AG04450 (cell line): ENCODE results near the gene CNTNAP4. TPM values are rescaled to one million over a fixed set of nuclear protein-coding genes. Genes with fewer than 3 reads are reported as not detected.

ENCODE experiments used
- CTCF ChIA-PET: fragments of 300-600, 350-600 bp; formaldehyde crosslinking; extraction: SDS; loops from one replicate; lab custom pipeline; 2022; ENCODE audit warnings: antibody characterized with exemption, inconsistent platforms; lab: Charles Lee
- POLR2A ChIA-PET: fragments of 350-600 bp; formaldehyde crosslinking; extraction: SDS; loops from one replicate; lab custom pipeline; 2021; ENCODE audit warnings: antibody characterized with exemption, inconsistent platforms; lab: Yijun Ruan, JAX
- DNase-seq: peaks from one replicate; pipeline ENCODE4 v3.0.0-alpha.2; 2011; ENCODE audit warnings: low read depth, low spot score
- H3K27ac ChIP-seq: one replicate; pipeline ENCODE4 v1.5.1; 2012; ENCODE audit warnings: low read depth, low read length, control low read depth
- H3K27me3 ChIP-seq: one replicate; pipeline ENCODE4 v1.6.0; 2012; ENCODE audit warnings: low read length; ENCODE audit not compliant: control insufficient read depth, insufficient read depth
- H3K4me3 ChIP-seq: 2 replicates; pipeline ENCODE4 v1.5.1; 2011; ENCODE audit warnings: mild to moderate bottlenecking, low read depth, low read length, control low read depth
- H3K9me3 ChIP-seq: 2 replicates; pipeline ENCODE4 v1.5.1; 2012; ENCODE audit warnings: low read length; ENCODE audit not compliant: control insufficient read depth, insufficient read depth
- polyA plus RNA-seq: library from polyadenylated mRNA; depleted of rRNA; stranded (reverse); fragments of >200 nt; gene quantifications from 2 replicates; pipeline ENCODE4 v1.2.3, GENCODE V29; 2011
- TF ChIP-seq, protein P1 (sequence below): IDR thresholded peaks from 2 replicates; pipeline ENCODE4 v1.5.1; 2011; ENCODE audit warnings: low read depth, low read length, control low read depth, inconsistent platforms

CNTNAP4 gene
- polyA plus RNA-seq, 1 experiment, result not detected

DNA sequence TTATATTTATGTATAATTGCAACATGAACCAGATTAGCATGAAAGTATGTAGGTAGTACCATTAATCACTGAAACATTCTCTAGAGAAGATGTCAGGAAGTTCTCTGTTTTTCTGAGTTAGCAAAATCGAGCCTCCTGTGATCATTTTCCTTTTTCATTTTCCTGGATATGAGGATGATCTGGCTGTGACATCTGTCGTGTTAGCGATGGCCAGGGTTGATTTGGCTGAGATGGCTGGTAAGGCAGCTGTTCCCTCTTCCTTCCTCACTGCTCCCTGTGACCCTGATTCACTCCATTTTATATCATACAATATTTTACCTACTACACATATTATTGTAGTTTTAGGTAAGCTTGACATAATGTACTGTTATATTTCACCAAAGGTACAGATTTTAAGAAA lies 10.3 kb downstream of the CNTNAP4 start:
- DNase-seq, result no peak
- CTCF ChIA-PET, result interaction anchor here (1.2 kb wide), 1 partner anchor 8 kb away, joined by 4 read pairs; no protein-coding TSS in a partner anchor
- Histone ChIP-seq H3K27ac (no peak overlapping the region), H3K27me3 (no peaks in the 10 kb centered on the region), H3K9me3 (no peaks in the 10 kb centered on the region), H3K4me3 (no peak overlapping the region)
- TF ChIP-seq, protein P1, sequence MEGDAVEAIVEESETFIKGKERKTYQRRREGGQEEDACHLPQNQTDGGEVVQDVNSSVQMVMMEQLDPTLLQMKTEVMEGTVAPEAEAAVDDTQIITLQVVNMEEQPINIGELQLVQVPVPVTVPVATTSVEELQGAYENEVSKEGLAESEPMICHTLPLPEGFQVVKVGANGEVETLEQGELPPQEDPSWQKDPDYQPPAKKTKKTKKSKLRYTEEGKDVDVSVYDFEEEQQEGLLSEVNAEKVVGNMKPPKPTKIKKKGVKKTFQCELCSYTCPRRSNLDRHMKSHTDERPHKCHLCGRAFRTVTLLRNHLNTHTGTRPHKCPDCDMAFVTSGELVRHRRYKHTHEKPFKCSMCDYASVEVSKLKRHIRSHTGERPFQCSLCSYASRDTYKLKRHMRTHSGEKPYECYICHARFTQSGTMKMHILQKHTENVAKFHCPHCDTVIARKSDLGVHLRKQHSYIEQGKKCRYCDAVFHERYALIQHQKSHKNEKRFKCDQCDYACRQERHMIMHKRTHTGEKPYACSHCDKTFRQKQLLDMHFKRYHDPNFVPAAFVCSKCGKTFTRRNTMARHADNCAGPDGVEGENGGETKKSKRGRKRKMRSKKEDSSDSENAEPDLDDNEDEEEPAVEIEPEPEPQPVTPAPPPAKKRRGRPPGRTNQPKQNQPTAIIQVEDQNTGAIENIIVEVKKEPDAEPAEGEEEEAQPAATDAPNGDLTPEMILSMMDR, result no peak
- POLR2A ChIA-PET, result no interaction called here

DNA sequence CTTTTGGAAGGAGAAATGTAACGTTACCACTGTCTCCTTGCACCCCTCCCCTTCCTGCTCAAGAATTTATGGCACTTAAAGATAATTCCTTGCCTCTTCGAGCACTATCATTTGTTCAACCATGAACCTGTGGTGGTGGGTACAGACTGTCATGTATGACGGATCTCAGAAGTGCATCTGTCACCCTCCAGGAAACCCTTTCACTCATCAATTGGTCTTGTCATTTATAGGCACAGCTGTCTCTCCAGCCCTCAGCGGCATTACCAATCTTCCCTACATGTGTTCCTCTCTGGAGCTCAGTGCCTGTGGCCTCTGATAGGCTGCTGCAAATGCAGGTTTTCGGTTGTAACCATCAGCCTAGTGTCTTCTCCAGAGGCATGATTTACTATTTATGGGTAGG lies 15.0 kb downstream of the CNTNAP4 start:
- DNase-seq, result no peak
- Histone ChIP-seq H3K27ac (no peak overlapping the region), H3K4me3 (no peak overlapping the region), H3K27me3 (no peaks in the 10 kb centered on the region), H3K9me3 (no peaks in the 10 kb centered on the region)
- ChIA-PET POLR2A (no interaction called here), CTCF (no interaction called here)
- TF ChIP-seq, protein P1, result no peak

DNA sequence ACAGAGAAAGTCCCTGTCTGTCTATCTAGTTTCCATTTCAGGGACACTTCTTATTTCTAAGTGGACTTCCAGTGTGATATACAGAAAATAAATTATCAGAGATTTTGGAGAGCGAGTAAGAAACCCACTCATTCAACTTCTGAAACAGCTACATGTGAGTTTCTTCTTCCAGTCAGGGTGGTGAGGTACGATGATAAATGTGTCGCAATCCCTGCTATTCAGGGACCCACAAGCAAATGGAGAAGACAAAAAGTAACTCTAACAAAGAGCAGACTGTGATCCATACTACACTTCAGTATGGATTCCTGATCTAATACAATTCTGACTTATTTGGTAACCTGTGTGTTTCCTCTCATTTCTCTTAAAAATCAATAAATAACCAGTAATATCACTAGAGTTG lies 16.8 kb downstream of the CNTNAP4 start:
- TF ChIP-seq, protein P1, result no peak
- CTCF ChIA-PET, result no interaction called here
- H3K27me3 ChIP-seq, result no peaks in the 10 kb centered on the region
- POLR2A ChIA-PET, result no interaction called here
- H3K4me3 ChIP-seq, result no peak overlapping the region
- no peak for DNase-seq
- H3K9me3 ChIP-seq, result no peaks in the 10 kb centered on the region
- H3K27ac ChIP-seq, result no peak overlapping the region

DNA sequence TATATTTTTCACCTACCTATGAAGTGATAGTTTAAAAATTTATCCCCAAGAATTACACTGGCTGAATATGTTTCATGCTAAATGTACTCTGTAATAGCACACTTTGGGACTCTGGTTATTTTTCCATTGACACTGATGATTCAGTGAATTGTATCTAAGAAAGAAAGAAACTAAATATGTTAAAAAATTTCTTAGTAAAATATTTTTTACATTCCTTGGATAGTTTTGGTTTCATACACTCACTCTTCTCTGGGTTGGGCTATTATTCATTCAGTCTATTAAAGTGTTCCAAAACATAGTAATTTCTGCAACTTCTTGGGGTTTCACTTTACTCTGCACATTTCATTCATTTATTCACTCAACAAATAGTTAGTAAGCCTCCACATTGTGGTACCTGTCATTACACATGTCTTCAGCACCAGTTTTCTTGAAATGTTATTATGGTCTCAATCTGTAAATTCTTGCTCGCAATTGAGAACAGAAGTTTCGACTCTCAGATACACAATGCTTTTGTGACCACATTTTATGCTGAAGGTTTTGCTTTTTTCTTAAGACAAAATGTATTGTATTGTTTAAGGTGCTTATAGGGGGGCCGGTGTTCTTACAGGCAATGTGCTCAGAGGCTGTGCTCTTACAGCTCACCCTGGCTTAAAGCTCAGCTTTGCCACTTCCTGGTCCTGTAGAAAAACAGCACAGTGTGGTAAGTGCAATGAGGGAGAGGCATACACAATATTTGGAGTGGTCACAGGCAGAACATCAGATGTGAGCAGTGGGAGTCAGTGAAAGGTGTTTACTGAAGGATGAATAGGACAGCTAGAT lies 17.4 kb downstream of the CNTNAP4 start:
- CTCF ChIA-PET, result no interaction called here
- Histone ChIP-seq H3K27ac (no peak overlapping the region), H3K4me3 (no peak overlapping the region), H3K9me3 (no peaks in the 10 kb centered on the region), H3K27me3 (no peaks in the 10 kb centered on the region)
- POLR2A ChIA-PET, result no interaction called here
- TF ChIP-seq, protein P1, result no peak
- DNase-seq, result no peak

DNA sequence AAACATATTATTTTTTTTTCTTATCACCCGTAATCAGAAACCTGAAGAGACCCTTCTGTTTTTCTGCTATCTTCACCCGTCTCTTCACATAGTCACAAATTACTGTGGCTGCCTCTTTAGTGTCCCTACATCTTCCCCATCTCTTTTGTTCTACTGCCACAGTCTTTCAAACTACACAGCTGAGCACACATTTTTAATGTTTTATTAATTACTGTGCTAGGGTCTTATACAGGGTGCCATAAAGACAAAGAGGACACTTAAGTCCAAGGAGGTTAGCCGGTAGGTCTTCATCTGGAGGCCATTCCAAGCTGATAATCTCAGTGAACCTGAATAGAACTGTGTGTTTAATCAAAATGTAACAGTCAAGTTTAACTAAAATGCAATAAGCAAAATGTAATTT lies 20.7 kb downstream of the CNTNAP4 start:
- Histone ChIP-seq H3K9me3 (no peaks in the 10 kb centered on the region), H3K27ac (no peak overlapping the region), H3K27me3 (no peaks in the 10 kb centered on the region), H3K4me3 (no peak overlapping the region)
- CTCF ChIA-PET, result no interaction called here
- POLR2A ChIA-PET, result no interaction called here
- TF ChIP-seq, protein P1, result no peak
- DNase-seq, result no peak
